Bronchial epithelial cell (primary cell): ENCODE data around the gene SYNE1. TPM values are rescaled to one million over a fixed set of nuclear protein-coding genes. Genes with fewer than 3 reads are reported as not detected.
A peak's percentile ranks its signal among the peaks of the same experiment; 100 is the strongest.

ENCODE experiments used
- DNase-seq: peaks from one replicate; pipeline ENCODE4 v3.0.0-alpha.2; 2010; ENCODE audit warnings: low read depth
- FAIRE-seq: peaks from 2 replicates; lab custom pipeline; 2011; peaks lifted over from hg19 to GRCh38; lab: Jason Lieb, UNC
- H3K27me3 ChIP-seq: 2 replicates; pipeline ENCODE4 v1.5.1; 2011; ENCODE audit warnings: low read length; ENCODE audit not compliant: control insufficient read depth, insufficient read depth
- H3K36me3 ChIP-seq: 2 replicates; pipeline ENCODE4 v1.5.1; 2011; ENCODE audit warnings: low read length; ENCODE audit not compliant: control insufficient read depth, insufficient read depth
- H3K4me3 ChIP-seq: 2 replicates; pipeline ENCODE4 v1.5.1; 2011; ENCODE audit warnings: mild to moderate bottlenecking, low read depth, low read length, control low read depth
- total RNA-seq: library from RNA; depleted of rRNA; stranded (reverse); fragments of >200 nt; gene quantifications from 2 replicates; pipeline ENCODE4 v1.2.1, GENCODE V29; 2014
- TF ChIP-seq, protein P1 (sequence below): IDR thresholded peaks from 2 replicates; pipeline ENCODE4 v1.5.1; 2011; ENCODE audit warnings: mild to moderate bottlenecking, moderate library complexity, low read length, control low read depth, inconsistent platforms; ENCODE audit not compliant: insufficient read depth, severe bottlenecking

The SYNE1 gene
- total RNA-seq, 1 donor from 2014 or later, result 15.8 TPM

DNA sequence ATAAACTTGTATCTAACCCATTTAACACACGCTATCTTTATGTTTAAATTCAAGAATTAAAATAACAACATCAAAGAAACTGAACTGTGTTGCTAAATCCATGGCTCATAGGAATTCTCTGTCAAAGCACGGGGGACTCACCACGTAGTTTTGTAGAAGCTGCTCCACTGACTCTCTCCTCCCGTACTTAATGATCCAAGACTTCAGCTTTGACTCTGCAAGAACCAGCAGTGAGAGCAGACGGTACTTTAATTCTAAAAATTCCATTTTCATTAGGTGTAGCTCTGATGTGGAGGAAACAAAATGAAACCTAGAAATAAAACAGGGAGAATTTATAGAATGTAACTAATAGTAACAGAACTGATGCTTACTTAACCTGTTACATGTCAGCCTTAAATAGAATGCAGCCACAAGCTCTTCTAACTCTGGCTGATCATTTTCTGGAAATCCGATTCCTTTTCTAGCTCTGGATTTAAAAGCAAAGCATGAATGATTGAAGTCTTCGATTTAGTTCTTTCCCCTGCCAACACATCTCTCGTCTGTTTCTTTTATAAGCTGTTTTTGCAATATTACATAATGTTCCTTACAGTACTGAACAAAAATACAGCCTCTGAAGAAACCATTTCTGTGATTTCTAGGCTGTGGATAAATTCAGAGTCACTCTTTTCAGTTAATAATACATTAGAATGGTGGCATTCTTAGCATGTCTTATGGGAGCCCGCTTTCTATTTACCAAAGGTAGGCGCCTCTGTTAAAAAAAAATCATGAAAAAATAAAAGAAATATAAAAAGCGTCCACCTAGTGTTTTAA is 165.5 kb downstream of the SYNE1 start:
- no peaks in the 10 kb centered on the region for H3K36me3 ChIP-seq
- DNase-seq (no peak), FAIRE-seq (no peak)
- no peak overlapping the region for H3K4me3 ChIP-seq
- TF ChIP-seq, protein P1, sequence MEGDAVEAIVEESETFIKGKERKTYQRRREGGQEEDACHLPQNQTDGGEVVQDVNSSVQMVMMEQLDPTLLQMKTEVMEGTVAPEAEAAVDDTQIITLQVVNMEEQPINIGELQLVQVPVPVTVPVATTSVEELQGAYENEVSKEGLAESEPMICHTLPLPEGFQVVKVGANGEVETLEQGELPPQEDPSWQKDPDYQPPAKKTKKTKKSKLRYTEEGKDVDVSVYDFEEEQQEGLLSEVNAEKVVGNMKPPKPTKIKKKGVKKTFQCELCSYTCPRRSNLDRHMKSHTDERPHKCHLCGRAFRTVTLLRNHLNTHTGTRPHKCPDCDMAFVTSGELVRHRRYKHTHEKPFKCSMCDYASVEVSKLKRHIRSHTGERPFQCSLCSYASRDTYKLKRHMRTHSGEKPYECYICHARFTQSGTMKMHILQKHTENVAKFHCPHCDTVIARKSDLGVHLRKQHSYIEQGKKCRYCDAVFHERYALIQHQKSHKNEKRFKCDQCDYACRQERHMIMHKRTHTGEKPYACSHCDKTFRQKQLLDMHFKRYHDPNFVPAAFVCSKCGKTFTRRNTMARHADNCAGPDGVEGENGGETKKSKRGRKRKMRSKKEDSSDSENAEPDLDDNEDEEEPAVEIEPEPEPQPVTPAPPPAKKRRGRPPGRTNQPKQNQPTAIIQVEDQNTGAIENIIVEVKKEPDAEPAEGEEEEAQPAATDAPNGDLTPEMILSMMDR, result no peak
- H3K27me3 ChIP-seq, result no peaks in the 10 kb centered on the region

DNA sequence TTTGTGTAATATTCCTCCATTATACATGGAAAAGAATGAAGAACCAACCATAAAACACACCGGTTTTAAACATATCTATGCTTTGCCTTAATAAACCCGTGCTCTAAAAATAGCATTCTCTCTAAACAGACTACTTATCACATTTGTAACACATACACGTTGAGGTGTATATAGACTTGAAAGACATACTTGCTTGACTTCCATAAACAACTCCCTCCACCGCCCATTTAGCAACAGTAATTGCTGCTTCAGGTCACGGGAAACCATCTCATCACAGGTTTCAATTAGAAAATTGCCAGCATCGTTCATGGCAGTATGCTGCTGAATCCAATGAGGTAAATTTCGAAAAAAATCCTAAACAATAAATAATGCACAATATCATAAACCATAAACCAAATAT is 174.0 kb downstream of the SYNE1 start:
- no peak overlapping the region for H3K4me3 ChIP-seq
- TF ChIP-seq, protein P1, result no peak
- no peak for FAIRE-seq

DNA sequence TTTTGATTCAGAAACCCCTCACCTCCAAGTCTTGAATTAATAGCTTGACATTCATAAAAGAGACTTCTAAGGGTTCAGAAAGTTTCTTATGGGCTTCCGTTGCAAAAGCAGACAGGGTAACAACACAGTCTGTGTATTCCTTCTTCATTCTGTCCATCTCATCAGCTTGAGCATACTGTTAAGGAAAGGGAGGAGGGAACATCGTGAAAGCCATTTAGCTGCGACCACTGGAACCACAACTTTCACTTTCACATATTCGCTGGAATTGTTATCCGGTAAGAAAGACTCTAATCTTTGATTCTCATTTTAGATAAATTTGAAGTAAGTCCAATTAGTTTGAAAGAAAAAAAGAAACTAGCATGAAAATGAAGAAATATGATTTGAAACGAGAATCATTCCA is 174.4 kb downstream of the SYNE1 start:
- no peak for FAIRE-seq

More for the DNA sequence above, 174.0 kb downstream of the SYNE1 start:
- DNase-seq, result no peak
- no peaks in the 10 kb centered on the region for H3K36me3 ChIP-seq
- H3K27me3 ChIP-seq, result no peaks in the 10 kb centered on the region

DNA sequence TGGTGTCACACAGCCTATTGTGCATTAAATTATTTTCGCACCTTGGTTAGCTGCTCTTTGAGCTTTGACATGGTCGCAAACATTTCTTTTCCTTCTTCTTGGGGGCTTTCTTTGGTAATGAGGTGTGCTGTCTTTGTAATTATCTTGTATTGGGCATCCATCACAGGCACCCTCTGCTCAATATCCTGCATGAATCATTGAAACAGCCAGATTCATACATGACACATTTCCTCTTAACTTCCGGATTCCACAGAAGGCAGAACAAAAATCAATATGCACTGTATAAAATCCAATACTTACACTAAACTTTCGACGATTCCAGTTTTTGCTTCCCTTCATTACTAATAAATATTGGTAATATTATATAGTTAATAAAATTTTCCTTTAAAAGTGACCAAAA is 175.6 kb downstream of the SYNE1 start:
- peak; percentile 76 for DNase-seq
- TF ChIP-seq, protein P1, result no peak
- no peak for FAIRE-seq

More for the DNA sequence above, 174.4 kb downstream of the SYNE1 start:
- no peaks in the 10 kb centered on the region for H3K36me3 ChIP-seq
- no peak overlapping the region for H3K4me3 ChIP-seq
- H3K27me3 ChIP-seq, result no peaks in the 10 kb centered on the region
- no peak for DNase-seq
- TF ChIP-seq, protein P1, result no peak

DNA sequence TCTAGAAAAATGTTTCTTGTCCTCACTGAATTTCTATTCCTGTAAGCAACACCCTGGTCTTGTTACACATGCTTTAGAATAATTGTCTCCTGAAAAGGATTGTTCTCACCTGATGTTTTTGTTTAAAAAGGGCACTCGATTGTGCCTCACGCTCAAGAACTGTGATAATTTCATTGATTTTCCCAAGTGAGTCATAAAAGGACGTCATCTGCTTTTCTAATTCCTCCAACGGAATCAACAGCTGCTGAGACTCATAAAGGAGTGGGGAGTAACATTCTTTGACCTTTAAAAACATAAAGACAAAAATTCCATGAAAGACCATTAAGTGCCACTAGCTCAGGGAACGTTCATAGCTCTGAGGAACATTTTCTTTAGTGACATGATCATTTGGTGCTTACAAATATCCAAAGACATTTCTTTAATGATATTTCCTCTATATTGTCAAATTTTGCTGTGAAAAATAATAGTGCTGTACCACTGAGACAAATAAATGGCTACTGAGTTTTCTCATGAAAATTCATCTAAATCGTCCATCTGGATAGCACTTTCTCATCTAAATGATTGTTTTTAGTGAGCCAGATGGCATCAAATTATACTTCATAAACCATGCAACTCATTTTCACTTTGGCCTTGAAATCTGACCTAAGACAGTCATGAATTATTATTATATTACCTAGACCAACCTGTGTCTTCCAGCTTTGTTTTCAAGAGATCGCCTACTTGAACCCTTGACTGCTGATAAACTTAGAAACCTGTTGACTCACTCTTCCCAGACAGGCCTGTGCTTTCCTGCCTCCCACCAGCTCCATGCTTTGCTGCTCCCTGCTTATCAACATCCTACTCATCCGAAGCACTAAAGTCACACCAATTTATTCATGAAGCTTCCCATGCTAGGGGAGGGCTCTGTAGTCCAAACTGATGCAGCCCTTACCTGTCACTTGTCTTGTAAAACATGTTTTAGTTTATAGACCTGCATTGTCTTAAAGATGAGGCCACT is 178.2 kb downstream of the SYNE1 start:
- no peak for FAIRE-seq
- H3K4me3 ChIP-seq, result no peak overlapping the region
- H3K36me3 ChIP-seq, result no peaks in the 10 kb centered on the region
- DNase-seq, result peak; percentile 6
- peaks cover 2% of the 10 kb centered on the region for H3K27me3 ChIP-seq
- TF ChIP-seq, protein P1, result no peak

More for the DNA sequence above, 175.6 kb downstream of the SYNE1 start:
- H3K36me3 ChIP-seq, result no peaks in the 10 kb centered on the region
- H3K4me3 ChIP-seq, result no peak overlapping the region
- no peaks in the 10 kb centered on the region for H3K27me3 ChIP-seq
